HG02981 (cell line): Measurements from ENCODE around the gene ZNF622.
"Not testable (repeated sequence)": the region's sequence is repeated elsewhere in the genome, so short reads cannot be mapped to it uniquely, and the experiment has no call there.

Source experiments
- ATAC-seq: cut with Tn5 transposase; IDR thresholded peaks from one replicate; pipeline ENCODE4 v1.9.1; 2021; ENCODE audit warnings: mild to moderate bottlenecking, moderate library complexity; ENCODE audit not compliant: unreplicated experiment

The ZNF622 gene

DNA sequence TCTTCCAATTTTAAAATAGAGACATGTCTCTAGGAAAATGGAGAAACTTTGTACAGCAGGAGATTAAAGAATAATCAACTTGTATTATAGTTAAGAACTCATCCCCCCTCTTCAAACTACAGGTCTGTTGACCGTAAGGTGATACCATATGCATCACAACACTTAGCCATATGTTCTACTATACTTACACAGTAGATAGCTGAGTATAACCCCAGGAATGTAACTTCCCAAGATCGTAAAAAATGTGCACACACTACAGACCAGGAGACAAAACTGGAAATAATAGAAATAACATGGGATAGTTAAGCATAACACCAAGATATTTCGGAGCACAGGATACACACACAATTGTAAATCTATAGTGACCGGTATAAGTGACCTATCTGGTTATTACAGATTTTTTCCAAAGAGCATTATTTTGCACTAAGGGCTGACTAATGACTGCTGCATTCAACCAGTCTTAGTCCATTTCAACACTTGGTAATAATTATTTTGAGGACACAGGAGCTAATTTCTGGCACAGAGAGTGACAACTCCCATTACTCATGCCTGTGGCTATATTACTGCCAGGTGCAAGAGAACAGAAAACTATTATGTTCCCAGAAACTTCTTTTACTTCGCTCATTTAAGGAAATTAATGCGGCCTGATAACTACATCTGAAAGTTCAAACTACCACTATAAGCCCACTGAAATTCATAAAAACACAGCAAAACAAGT is 15.4 kb upstream of the ZNF622 start:
- no peak for ATAC-seq

DNA sequence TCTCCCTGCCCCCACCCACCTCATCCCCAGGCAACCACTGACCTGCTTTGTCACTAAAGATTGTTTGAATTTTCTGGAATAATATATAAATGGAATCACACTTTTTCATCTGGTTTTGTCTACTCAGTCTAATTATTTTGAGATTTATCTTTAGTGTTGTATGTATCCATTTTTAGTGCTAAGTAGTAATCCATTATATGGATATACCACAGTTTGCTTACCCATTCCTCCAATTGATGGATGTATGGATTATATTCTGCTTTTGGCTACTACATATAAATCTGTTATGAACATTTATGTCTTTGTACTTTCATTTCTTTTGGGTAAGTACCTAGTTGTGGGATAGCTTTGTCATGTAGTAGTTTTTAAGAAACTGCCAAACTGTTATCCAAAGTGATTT is 14.5 kb upstream of the ZNF622 start:
- no peak for ATAC-seq

- no peak for ATAC-seq
These were observed 11.9 kb upstream of the ZNF622 start for GRCh38 chr5:16477541-16477940.

DNA sequence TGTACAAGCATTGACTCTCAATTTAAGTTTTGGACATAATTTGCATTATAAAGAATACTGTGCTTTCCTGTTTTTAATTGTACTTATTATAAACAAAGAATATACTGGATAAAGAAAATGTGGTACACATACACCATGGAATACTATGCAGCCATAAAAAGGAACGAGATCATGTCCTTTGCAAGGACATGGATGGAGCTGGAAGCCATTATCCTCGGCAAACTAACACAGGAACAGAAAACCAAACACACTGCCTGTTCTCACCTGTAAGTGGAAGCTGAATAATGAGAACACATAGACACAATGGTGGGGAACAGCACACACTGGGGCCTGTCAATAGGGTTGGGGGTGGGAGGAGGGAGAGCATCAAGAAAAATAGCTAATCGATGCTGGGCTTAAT is 10.8 kb upstream of the ZNF622 start:
- not testable (repeated sequence) for ATAC-seq

DNA sequence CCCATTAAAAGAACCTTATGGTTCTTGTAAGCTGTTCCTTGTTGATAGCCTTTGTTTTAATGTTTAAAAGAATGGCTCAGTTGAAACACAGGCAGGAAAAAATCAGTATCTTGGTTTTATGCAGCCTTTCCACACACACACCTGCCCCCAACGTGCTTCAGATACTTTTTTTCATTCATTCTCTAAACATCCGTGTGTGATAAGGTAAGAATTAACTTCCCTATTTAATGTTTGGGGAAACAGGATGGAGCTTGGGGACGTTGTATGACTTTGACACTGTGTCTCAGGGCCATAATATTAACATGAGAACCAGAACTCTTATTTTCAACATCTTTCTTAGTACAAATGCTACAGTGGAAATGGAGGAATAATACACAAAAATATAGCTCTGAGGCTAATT is 5.8 kb upstream of the ZNF622 start:
- no peak for ATAC-seq

- ATAC-seq: peak; percentile 75
These were observed 2.0 kb upstream of the ZNF622 start for GRCh38 chr5:16467363-16468219.

DNA sequence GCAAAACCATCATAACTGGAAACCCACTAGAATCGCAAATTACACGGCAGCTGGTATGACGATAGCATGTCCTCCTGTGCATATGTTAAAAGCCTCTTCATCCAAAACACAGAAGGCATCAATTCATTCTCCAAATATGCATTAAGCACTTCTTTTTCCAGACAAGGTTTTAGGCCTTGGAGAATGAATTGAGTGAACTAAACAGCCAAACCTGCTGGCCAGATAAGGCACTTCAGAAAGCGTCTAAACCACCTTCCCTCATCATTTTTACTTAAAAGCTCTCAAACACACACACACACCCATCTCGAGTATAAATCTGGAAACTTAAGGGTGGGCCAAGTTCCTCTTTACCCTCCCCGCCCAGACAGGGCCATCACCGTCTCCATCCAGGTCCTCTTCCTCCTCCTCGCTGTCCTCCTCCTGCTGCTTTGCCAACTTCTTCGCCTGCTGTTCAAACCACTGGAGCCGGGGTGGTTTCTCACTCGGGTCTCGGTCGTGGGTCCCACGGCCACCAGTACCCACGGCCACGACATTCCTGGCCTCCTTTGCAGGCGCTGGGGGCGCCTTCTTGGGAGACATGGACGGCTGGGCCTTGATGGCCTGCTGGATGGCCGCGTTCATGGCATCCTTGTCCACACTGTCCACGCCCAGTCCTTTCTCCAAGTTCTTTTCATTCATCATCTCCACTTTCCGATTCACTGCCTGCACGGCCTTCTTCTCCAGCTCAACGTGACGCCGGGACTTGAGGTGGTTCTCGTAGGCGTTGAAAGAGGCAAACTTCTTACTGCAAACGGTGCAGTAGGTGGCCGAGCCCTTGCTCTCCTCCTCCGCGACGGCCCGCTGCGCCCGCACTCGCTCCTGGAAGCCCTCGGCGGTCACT is 696 bp downstream of the ZNF622 start:
- no peak for ATAC-seq

DNA sequence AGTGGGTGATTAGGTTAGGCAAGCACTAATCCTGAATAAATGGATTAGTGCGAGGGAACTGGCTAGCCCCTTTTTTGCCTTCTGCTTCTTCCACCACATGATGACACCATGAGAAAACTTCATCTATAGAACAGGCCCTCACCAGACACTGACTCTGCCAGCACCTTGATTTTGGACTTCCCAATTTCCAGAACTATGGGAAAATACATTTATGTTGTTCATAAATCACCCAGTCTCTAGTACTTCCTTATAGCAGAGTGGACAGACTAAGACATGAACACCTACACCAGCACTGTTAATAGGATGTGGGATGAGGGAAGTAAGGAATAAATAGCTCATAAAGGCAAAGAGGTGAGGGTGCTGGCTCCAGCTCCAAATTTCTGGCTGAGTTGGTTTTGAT is 1.4 kb downstream of the ZNF622 start:
- ATAC-seq: no peak

GRCh38 chr5:16461782-16462181 is 3.8 kb downstream of the ZNF622 start:
- ATAC-seq: no peak

DNA sequence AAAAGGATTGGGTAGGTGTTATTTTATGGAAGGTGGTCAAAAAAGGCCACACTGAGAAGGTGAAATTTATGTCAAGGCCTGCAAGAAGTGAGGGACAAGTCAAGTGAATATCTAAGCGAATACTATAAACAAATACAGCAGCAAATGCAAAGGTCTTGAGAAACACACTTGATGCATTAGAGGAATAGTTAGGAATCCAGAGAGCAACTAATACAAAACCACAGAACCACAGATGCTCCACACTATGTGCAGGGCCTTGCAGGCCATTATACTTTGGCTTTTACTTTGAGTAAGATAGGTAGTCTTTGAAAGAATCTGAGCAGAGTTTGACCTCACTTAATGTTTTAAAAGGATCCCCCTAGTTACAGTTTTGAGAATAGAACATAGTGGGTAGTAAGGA is 4.6 kb downstream of the ZNF622 start:
- no peak for ATAC-seq

- no peak for ATAC-seq
These were observed 6.1 kb downstream of the ZNF622 start for GRCh38 chr5:16459451-16459850.

DNA sequence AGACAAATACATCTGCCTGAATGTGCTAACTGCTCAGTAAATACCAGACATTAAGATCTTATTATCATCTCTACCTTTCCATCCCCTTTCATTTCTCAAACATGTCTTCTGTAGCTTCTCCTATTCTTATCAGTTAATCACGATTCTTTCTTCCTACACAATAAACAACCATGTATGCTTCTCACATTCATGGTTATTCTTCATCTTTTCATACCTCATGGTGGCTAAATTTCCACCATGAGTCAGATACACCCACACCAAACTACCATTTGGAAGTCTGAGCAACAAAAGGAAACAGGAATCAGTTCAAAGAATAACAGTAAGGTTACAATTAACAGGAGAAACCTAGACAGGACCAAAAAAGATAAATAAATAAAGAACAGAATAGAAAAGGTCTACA is 7.7 kb downstream of the ZNF622 start:
- ATAC-seq: no peak

GRCh38 chr5:16457451-16457850 is 8.1 kb downstream of the ZNF622 start:
- no peak for ATAC-seq

GRCh38 chr5:16456103-16456832 is 9.3 kb downstream of the ZNF622 start:
- peak; percentile 82 for ATAC-seq

DNA sequence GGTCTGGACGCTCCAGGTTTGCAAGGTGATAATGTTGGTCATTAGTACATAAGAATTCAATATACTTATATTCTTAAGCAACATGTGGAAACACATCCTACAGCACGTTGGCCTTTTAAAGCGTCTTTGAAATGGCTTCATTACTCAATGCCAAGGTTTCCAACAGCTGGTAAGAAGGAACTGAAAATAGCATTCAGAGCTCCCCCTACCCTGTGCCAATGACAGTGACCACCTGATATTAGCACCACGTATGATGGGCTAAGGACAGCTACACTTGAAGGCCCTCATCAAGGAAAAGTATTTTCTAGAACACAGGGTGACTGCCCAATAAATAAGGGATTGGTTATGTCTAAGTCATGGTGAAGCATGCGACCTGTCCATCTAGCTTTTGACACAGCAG is 9.9 kb downstream of the ZNF622 start:
- ATAC-seq: no peak

DNA sequence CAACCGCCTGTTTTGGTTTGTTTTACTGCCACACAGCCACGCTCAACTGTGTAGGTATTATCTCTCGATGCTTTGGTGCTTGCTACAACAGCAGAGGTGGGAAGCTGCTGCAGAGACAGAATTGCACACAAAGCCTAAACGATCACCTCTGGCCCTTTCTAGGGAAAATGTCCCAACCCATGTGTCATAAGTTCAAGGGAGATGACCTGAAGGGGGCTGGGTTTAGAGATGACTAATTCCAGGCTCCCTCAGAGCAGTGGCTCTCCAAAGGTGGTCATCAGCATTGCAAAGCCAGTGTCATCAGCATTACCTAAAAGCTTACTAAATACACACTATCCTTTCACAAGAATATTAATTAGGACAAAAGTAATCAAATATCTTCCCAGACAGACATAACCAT is 10.9 kb downstream of the ZNF622 start:
- no peak for ATAC-seq

DNA sequence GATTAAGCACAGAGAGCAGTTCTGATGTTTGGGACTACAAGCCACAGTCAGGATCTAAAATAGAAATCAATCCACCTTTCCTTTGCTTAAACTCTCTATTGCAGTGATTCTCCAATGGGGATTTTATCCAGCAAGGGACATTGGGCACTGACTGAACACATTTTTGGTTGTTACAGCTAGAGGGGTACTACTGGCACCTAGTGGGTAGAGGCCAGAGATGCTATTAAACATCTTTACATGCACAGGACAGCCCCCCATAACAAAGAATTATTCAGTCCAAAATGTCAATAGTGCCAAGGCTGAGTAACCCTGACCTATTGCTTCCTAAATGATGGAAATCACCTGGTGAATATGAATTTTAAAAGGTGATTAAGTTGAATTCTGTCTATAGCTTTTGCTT is 12.0 kb downstream of the ZNF622 start:
- no peak for ATAC-seq

DNA sequence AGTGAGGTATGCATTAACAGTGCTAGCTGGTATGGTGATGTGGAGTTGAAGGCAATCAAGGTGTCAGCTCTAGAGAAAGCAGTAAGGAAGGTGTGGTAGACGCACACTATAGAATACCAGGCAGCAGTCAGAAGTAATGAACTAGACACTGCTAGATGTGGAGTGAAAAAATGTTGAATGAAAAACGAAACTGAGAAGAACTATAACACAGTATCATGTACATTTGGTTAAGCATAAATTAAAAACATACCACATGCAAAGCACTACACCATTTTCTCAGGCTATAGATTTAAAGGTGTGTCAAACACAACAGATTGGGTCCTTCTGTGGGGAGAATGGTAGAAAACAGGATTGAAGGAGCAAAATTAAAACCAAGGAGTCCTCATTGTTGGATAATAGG is 15.4 kb downstream of the ZNF622 start:
- peak; percentile 61 for ATAC-seq

GRCh38 chr5:16446993-16447392 is 18.6 kb downstream of the ZNF622 start:
- no peak for ATAC-seq

DNA sequence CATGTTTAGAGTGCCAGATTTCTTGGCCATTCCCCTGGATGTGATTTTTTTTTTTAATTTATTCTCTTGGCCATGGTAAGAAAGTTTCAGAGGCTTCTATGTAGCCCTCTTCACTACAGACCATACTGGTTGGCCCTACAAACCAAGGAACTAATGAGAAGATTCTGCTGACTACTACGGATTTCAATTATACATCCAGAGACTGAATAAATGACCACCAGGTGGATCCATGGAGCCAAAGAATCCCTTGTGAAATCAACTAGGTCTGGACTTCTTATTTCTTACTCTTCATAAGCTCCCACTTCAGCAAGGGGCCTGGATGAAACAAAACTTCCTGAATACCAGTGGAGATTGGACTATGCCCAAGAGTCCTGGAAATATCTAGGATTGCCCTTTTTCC is 27.6 kb downstream of the ZNF622 start:
- no peak for ATAC-seq
